BJ (cell line): ENCODE results near the gene ESM1. TPM values are rescaled to one million over a fixed set of nuclear protein-coding genes. Genes with fewer than 3 reads are reported as not detected.
"Not testable (repeated sequence)": the region's sequence is repeated elsewhere in the genome, so short reads cannot be mapped to it uniquely, and the experiment has no call there.

Source experiments
- CTCF ChIA-PET: fragments of 350-600 bp; formaldehyde crosslinking; extraction: SDS; loops from one replicate; lab custom pipeline; 2021; ENCODE audit warnings: antibody characterized with exemption, inconsistent platforms; lab: Yijun Ruan, JAX
- POLR2A ChIA-PET: fragments of 300-600 bp; sonication (Branson Sonifier 250); formaldehyde crosslinking; extraction: SDS; loops from one replicate; lab custom pipeline; 2021; ENCODE audit warnings: antibody characterized with exemption; lab: Charles Lee
- DNase-seq: peaks from one replicate; pipeline ENCODE4 v3.0.0-alpha.2; 2011; ENCODE audit warnings: low read depth
- H3K27me3 ChIP-seq: 2 replicates; pipeline ENCODE4 v1.6.0; 2011; ENCODE audit warnings: low read length; ENCODE audit not compliant: control insufficient read depth, insufficient read depth
- H3K36me3 ChIP-seq: 2 replicates; pipeline ENCODE4 v1.5.1; 2011; ENCODE audit warnings: low read length; ENCODE audit not compliant: control insufficient read depth, insufficient read depth
- H3K4me3 ChIP-seq: 2 replicates; pipeline ENCODE4 v1.5.1; 2011; ENCODE audit warnings: low read depth, mild to moderate bottlenecking, control low read depth, low read length
- polyA plus RNA-seq: library from polyadenylated mRNA; depleted of rRNA; stranded (reverse); fragments of >200 nt; gene quantifications from 2 replicates; pipeline ENCODE4 v1.2.3, GENCODE V29; 2011
- TF ChIP-seq, protein P1 (sequence below): IDR thresholded peaks from 2 replicates; pipeline ENCODE4 v1.5.1; 2011; ENCODE audit warnings: low read depth, mild to moderate bottlenecking, control low read depth, inconsistent platforms, low read length, moderate library complexity; ENCODE audit not compliant: insufficient read depth

Gene ESM1
- polyA plus RNA-seq, 1 experiment, result 2.4 TPM

DNA sequence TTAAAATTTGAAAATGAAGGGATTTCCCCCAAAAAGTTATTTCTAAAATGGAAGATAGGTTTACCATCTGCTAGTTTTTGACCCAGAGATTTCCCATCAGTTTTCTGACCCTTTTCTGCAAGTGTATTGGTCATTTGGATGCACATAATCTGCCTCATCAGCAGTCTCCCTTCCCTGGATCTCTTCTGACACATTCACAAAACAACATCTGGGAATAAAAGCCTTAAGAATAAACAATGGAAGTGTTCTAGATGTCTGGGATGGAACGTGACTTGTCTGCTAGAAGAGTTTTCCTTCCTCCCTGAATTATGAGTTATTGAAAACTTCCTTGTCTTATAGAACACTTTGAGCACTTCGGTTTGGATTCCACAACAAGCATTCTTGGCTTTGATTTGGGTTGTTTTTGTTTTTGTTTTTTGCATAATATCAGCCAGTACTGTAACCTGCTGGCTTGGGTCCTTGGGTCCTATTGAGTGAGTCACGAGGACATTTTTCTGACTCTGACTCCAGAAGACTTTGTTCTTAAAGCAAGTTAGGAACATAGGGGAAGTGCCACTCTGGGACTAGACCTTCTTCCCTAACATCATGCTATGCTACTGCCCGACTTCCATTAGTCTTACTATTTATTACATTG lies 18.2 kb upstream of the ESM1 start:
- ChIA-PET CTCF (no interaction called here), POLR2A (no interaction called here)
- H3K27me3 ChIP-seq, result no peaks in the 10 kb centered on the region
- TF ChIP-seq, protein P1, sequence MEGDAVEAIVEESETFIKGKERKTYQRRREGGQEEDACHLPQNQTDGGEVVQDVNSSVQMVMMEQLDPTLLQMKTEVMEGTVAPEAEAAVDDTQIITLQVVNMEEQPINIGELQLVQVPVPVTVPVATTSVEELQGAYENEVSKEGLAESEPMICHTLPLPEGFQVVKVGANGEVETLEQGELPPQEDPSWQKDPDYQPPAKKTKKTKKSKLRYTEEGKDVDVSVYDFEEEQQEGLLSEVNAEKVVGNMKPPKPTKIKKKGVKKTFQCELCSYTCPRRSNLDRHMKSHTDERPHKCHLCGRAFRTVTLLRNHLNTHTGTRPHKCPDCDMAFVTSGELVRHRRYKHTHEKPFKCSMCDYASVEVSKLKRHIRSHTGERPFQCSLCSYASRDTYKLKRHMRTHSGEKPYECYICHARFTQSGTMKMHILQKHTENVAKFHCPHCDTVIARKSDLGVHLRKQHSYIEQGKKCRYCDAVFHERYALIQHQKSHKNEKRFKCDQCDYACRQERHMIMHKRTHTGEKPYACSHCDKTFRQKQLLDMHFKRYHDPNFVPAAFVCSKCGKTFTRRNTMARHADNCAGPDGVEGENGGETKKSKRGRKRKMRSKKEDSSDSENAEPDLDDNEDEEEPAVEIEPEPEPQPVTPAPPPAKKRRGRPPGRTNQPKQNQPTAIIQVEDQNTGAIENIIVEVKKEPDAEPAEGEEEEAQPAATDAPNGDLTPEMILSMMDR, result no peak
- no peak overlapping the region for H3K4me3 ChIP-seq
- no peak for DNase-seq
- no peaks in the 10 kb centered on the region for H3K36me3 ChIP-seq

DNA sequence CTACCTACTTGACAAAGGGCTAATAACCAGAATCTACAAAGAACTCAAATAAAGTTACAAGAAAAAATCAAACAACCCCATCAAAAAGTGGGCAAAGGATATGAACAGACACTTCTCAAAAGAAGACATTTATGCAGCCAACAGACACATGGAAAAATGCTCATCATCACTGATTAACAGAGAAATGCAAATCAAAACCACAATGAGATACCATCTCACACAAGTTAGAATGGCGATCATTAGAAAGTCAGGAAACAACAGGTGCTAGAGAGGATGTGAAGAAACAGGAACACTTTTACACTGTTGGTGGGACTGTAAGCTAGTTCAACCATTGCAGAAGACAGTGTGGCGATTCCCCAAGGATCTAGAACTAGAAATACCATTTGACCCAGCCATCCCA lies 16.8 kb upstream of the ESM1 start:
- CTCF ChIA-PET, H3K36me3 ChIP-seq, H3K27me3 ChIP-seq, POLR2A ChIA-PET, DNase-seq, H3K4me3 ChIP-seq: not testable (repeated sequence)

DNA sequence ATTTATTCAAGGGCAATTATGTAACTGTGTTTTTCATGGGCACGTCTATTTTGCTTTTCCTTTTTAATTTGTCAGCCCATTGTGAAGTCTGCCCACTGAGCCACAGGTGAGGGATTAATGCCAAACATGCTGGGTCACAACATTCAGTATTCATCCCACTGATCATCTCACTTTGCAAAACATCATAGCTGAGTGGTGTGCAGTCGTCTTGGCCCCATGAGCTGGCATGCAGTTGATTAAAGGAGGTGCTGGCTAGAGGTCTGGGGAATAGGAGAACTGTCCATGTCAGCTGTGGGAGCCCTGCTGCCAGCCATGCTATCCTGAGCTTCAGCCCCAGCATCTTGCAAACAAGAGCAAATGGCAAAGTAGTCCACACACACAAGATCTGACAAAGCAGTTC lies 11.7 kb upstream of the ESM1 start:
- TF ChIP-seq, protein P1, result no peak
- CTCF ChIA-PET, result interaction anchor here (0.9 to 1.4 kb wide), 3 partner anchors 15 to 163 kb away, joined by 3 read pairs; partner anchors contain the start of gene GPX8
- no peaks in the 10 kb centered on the region for H3K27me3 ChIP-seq
- no peak overlapping the region for H3K4me3 ChIP-seq
- no peaks in the 10 kb centered on the region for H3K36me3 ChIP-seq
- POLR2A ChIA-PET, result no interaction called here
- DNase-seq, result no peak

DNA sequence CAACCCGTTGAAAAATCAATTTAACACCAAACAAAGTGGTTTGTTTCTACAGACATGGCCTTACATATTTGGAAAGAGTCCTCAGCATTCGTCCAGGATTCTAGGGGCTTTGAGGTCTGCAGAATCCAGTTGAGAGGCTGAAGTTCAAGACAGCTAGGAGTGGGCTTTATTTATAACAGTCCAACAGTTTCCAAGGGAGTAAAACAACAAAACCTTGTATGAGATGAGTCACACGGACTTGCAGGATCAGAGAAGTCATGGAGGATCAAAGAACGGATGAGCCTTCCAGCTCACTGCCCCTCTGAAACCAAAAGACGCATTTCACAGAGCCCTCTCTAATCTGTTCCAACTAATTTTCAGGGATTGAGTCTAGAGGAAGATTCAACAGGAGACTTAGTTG lies 11.1 kb upstream of the ESM1 start:
- Histone ChIP-seq H3K27me3 (no peaks in the 10 kb centered on the region), H3K4me3 (no peak overlapping the region), H3K36me3 (no peaks in the 10 kb centered on the region)
- CTCF ChIA-PET, result interaction anchor here (1.4 kb wide), 1 partner anchor 164 kb away, joined by 3 read pairs; the partner anchor contains the start of gene GPX8
- TF ChIP-seq, protein P1, result no peak
- POLR2A ChIA-PET, result no interaction called here
- no peak for DNase-seq

DNA sequence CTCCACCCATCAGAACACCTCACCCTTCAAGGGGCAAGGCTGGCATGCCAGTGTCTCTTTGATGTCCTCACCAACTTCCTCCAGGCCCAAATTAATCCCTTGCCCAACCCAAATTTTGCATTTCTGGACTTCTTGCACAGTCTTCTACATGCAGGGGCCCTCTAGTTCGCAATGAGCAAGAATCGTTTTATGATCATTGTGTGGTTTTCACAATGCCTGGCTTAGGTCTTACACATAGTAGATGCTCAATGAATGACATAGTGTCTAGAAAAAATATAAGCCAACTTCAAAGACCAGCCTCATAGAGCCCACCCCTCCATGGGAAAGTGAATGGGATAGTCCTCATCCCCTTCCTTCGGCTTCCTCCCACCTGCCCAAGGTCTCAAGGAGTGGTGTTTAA lies 9.8 kb upstream of the ESM1 start:
- POLR2A ChIA-PET, result no interaction called here
- H3K27me3 ChIP-seq, result no peaks in the 10 kb centered on the region
- TF ChIP-seq, protein P1, result no peak
- H3K4me3 ChIP-seq, result no peak overlapping the region
- CTCF ChIA-PET, result no interaction called here
- no peak for DNase-seq
- H3K36me3 ChIP-seq, result no peaks in the 10 kb centered on the region

DNA sequence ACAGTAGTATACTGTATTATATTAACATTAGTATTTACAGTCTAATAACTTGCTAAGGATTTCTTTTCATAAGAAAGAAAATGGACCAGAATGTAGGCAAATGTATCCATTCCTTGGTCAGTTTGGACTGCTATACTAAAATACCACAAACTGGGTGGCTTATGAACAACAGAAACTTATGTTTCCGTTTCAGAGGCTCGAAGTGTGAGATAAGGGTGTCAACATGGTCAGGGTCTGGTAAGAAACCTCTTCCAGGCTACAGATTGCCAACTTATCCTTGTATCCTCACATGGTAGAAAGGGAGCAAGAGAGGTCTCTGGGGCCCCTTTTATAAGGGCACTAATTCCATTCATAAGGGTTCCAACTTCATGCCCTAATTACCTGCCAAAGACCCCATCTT lies 9.2 kb upstream of the ESM1 start:
- TF ChIP-seq, protein P1, result no peak
- Histone ChIP-seq H3K4me3 (no peak overlapping the region), H3K27me3 (no peaks in the 10 kb centered on the region), H3K36me3 (no peaks in the 10 kb centered on the region)
- POLR2A ChIA-PET, result no interaction called here
- CTCF ChIA-PET, result no interaction called here
- no peak for DNase-seq
